HG03039 (cell line): ENCODE measurements around the gene CUX1.
"Not testable (repeated sequence)": the region's sequence is repeated elsewhere in the genome, so short reads cannot be mapped to it uniquely, and the experiment has no call there.

Experiments
- ATAC-seq: cut with Tn5 transposase; IDR thresholded peaks from one replicate; pipeline ENCODE4 v1.9.1; 2021; ENCODE audit warnings: mild to moderate bottlenecking, moderate library complexity; ENCODE audit not compliant: unreplicated experiment

CUX1 gene

DNA sequence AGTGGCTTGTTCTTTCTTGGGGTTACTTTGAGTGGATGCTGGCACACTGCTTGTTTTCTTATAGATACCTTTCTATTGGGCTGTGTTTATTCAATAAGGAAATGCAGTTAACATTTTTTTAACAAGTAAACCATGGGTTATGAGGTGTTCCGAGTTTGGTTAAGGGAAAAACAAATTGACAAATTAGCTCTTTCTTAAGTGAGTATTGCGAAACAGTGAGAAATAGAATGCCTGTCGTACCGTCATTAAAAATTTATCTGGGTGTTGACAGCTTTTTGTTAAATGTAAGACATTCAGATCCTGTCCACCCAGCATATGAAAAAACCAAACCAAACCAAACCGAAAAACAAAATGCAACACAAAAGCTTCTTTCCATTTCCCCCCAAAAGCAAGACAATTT is 6.2 kb downstream of the CUX1 start:
- no peak for ATAC-seq

DNA sequence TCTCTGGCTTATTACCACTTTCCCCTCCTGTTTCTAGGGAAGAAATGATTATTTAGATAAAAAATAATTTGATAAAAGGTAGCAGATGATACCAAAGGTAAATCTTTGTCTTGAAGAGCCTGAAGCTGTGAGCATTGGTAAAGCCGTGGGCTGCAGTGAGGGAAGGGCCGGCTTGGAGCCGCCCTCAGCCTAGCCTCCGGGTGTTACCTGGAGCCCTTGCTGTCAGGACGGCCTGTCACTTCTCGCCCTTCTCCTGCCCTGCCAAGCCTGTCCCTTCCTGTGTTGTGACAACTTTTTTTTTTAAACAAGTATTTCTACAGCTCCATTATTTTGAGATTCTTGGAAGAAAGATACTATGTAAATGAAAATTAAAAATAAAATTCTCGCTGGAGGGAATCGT is 7.0 kb downstream of the CUX1 start:
- ATAC-seq = no peak

DNA sequence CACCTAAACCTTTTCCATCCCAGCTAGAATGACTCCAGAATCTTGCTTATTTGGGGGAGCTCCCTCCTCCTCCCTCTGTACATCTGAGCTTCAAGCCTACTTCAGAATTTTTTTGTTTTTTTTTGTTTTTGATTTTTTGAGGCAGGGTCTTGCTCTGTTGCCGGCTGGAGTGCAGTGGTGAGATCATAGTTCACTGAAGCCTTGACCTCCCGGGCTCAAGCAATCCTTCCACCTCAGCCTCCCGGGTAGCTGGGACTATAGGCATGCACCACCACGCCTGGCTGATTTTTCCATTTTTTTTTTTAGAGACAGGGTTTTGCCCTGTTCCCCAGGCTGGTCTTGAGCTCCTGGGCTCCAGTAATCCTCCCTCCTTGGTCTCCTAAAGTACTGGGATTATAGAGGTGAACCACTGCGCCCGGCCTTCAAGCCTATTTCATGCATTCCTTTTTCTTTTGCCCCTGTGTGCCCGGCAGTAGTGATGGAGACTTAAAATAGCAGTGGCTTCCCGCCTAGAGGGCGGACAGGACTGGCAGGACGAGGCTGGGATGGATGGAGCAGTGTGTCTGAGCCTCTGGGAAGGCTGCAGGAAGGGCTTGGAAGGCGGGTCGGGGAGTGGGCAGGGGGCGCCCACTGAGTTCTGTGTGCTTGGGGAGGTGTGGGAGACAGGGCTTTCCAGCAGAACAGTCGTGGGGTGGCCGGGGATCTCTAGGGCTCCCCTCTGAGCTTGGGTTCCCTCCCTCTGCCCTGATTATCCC is 8.8 kb downstream of the CUX1 start:
- no peak for ATAC-seq

DNA sequence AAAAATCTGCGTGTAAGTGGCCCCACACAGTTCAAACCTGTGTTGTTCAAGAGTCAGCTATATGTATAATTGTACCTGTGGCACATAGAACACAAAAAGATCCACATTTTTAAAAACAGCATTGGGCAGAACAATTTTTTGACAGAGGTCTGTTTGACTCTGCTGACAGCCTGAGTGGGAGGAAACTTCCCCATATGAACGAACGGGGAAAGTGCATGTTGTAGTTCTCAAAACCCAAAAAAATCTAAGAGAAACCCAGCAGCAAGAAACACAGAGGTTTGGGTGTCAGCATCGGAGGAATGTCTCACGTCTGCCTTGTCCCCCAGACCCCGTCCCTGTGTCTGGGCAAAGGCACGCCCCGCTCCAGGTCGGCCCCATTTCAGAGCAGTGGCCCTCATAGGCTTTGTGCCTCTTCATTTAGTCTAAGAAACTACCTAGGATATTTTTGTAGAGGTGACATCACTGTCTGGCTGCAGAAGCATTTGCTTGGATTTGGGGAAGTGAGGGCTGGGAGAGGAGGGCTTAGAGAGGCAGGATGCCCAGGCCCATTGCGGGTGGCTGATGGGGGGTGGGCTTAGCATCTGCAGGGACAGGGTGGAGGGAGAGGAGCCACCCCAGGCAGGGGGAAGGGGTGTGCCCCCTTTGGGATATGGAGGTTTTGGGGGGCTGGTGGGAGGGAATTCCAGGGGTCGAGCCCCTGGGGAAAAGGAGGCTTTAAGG is 11.0 kb downstream of the CUX1 start:
- no peak for ATAC-seq

DNA sequence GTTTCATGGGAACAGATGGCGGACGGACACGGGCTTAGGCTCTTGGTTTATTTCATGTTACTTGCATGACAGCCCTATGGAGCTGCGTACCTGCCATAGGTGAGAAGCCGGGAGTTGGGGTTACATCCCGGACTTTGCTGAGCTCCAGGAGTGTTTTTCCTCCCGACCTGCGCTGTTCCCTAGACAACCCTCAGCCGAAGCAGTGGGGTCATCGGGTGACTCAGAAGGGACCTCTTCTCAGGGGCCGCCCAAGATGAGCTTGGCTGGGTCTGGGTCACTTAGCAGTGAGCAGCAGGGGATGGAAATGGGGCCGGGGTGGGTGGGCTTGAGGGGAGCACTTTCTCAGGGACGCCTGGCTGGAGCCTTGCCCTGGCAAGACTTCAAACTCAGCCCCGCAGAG is 11.9 kb downstream of the CUX1 start:
- no peak for ATAC-seq

DNA sequence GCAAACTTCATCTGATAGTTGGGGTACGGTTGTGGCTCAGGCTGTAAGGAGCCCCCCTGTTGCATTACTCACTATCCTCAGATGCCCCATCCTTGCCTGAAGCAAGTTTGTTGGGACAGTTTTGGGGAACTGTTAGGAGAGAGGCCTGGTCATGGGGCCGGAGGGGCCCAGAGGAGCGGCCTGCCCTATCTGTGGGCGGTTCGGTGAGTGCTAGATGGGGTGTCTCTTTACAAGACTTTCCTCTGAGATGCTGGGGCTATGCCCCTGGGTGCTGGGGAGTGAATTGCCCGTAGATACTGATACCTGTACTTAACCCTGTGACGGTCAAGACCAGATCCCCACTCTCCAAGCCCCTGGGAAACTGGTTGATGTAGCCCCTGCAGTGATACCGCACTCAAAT is 12.4 kb downstream of the CUX1 start:
- no peak for ATAC-seq

DNA sequence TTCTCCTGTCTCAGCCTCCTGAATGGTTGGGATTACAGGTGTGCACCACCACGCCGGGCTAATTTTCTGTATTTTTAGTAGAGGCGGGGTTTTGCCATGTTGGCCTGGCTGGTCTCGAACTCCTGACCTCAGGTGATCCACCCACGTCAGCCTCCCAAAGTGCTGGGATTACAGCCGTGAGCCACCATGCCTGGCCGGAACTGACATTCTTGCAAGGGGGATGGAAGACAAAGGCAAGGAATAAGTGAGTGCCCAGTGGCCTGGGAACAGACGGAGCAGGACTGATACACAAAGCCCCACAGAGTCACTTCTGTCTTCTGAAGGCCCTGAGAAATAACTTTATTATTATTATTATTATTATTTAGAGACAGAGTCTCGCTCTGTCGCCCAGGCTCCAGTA is 14.0 kb downstream of the CUX1 start:
- not testable (repeated sequence) for ATAC-seq

DNA sequence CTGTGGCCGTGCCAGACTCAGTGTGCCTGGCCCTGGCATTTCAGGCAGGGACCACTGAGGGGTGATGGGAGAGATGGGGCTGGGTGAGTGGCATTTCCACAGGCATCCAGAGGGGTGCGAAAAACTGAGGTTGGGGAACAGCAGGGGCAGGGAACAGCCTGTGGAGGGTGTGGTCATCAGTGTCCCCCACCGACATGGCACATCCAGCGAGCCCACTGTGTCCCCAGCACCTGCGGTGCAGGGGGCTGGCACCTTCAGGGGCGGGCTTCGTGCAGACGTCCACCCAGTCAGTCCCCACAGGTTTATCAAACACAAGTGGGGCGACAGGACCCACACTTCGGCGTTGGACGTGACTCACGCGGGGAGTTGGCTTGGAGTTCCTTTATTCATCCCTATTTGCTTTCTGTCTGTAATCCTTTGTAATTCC is 14.8 kb downstream of the CUX1 start:
- ATAC-seq = no peak

DNA sequence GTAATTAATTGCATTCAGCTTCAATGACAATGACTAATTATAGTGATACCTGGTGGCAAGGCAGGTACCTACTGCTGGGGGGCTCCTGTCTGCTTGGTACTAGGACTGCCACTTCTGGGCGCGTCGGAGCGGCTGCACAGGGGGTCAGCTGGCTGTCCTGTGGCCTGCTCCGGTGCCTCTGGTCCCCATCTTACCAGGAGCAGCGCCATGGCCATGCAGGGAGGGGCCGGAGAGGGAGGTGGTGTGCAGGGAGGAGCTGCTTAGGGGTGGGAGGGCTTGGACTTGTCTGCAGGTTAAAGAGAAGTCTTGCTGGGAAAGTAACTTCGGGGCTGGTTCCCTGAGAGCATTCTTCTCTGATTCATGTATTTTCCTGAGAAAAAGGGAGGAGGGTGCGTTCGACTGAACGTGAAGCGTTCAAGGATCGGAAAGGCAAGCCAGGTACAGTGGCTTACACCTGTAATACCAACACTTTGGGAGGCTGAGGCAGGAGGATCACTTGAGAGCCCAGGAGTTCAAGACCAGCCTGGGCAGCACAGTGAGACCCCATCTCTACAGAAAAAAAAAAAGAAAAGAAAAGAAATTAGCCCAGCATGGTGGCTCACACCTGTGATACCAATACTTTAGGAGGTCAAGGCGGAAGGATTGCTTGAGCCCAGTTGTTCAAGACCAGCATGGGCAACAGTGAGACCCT is 15.4 kb downstream of the CUX1 start:
- no peak for ATAC-seq

DNA sequence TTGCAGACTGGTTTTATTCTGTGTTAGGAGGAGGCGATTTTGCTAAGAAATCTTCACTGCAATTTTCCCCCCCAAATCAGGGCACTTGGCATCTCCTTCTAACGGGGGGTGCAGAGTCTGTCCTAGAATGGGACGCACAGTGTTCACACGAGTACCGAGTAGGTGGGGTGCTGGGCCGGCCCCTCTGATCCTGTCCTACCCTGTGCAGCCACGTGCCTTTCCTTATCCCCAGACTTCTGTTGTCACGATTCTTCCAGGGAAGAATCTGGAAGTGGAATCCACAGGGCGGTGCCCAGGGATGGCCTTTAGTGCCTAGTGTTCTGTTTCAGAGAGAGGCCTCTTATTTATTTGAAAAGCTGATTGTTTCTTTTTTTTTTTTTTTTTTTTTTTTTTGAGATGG is 16.4 kb downstream of the CUX1 start:
- no peak for ATAC-seq

DNA sequence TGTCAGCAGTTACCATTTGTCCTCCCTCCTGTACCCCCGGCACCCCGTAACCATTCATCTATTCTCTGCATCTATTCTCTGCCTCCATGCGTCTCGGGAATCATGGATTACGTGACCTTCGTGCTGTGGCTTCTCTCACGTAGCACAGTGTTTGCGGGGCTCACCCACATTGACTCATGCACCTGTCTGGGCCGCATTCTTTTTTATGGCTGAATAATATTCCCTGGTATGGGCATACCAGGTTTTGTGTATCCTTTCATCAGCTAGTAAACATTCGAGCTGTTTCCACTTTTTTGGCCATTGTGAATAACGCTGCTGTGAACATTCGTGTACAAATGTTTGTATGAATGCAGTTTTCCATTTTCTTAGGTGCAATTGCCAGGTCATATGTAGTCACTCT is 17.7 kb downstream of the CUX1 start:
- ATAC-seq = no peak

DNA sequence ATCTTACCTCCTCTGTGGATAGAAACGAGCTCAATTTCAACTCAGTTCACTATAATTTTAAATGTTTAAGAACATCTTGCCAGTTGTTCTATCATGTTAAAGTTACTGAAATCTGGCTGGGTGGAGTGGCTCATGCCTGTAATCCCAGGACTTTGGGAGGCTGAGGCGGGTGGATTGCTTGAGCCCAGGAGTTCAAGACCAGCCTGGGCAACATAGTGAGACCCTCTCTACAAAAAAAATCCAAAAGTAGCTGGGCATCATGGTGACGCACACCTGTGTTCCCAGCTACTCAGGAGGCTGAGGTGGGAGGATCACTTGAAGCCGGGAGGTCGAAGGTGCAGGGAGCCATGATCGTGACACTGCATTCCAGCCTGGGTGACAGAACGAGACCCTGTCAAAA is 20.0 kb downstream of the CUX1 start:
- not testable (repeated sequence) for ATAC-seq

DNA sequence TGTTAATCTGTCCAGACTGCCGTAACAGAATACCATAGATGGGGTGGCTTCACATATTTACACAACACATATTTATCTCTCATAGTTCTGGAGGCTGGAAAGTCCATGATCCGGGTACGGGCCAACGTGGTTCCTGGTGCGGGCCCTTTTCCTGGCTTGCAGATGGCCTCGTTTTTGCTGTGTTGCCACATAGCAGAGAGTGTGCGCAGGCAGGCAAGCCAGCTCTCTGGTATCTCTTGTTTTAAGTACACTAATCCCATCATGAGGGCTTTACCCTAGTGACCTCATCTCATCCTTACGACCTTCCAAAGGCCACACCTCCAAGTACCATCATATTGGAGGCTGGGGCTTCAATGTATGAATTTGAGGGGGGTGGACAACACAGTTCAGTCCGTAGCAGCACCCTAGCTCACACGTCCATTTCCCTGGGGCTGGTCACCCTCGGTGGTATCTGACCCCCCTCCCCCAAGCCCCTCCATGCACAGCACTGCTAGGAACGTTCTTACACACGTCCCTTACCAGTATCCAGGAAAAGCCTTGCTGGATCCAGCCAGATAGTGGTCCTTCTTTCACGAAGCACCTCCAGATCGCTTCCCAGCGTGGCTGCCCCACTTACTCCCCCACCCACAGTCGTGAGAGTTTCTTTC is 21.5 kb downstream of the CUX1 start:
- no peak for ATAC-seq

DNA sequence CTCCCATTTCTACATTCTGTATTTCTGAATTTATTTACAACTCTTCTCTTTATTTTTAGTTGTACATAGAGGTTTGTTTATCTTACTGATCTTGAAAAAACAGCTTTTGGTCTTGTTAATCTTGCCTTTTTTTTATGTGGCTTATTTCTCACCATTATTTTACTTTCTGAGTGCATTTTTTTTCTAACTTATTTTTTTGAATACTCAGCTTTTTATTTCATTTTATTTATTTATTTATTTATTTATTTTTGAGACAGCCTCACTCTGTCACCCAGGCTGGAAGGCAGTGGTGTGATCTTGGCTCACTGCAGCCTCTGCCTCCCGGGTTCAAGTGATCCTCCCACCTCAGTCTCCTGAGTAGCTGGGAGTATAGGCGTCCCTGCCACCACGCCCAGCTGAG is 23.9 kb downstream of the CUX1 start:
- ATAC-seq = no peak

DNA sequence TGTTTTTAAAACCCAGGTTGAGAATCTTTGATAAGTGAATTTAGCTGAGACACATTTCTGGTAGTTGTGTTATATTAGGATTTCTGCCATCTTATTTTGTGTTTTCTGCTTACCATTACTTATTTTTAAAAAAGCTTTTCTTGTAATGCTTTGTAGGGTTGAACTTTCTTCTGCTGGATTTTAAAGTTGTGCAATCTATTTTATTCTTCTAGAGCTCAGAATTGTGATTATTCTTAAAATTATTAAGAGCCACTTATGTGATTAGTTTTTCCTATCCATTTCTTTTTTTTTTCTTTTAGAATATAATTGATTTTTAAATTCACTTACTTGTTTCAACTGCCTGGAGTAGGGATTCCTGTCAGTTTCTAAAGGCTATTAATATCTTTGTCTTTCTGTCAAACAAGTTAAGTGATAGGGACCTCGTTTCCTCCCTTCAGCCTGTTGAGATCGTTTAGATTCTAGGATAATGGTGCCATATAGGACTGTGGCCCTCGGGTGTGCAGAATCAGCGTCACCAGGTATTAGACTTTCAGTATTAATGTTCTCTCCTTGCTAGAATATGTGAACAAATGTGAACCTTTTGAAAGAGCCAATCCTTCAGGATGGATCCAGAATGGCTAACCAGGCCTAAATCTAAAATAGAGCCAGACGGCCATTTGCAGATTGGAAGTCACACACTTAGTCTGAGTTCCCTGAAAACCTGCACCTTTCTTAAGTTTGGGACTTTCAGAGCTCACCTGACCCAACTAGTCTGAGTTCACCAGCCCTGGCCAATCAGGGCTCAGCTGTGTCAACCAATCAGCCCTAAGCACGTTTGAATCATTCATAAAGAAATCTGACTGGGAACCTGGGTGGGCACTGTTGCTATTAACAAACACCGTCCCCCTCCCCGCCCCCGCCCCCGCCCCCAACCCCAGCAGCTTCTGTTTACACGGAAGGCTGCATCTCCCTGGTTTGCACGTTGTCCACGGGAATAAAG is 26.2 kb downstream of the CUX1 start:
- ATAC-seq = no peak

DNA sequence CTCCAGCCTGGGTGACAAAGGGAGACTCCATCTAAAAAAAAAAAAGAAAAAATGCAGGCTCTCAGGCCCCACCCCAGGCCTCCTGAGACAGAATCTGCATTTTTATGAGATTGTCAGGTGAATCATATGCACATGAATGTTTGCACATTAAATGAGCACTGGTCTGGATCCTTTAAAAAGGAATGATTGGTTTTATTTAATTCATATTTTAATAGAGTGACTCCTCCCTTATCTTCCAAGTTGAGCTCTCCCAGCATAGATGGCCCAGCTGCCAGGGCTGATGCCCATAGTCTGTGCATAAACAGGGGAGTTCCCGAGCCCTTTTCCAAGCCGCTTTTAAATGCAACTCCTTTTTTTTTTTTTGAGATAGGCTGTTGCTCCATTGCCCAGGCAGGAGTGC is 28.5 kb downstream of the CUX1 start:
- ATAC-seq = no peak

DNA sequence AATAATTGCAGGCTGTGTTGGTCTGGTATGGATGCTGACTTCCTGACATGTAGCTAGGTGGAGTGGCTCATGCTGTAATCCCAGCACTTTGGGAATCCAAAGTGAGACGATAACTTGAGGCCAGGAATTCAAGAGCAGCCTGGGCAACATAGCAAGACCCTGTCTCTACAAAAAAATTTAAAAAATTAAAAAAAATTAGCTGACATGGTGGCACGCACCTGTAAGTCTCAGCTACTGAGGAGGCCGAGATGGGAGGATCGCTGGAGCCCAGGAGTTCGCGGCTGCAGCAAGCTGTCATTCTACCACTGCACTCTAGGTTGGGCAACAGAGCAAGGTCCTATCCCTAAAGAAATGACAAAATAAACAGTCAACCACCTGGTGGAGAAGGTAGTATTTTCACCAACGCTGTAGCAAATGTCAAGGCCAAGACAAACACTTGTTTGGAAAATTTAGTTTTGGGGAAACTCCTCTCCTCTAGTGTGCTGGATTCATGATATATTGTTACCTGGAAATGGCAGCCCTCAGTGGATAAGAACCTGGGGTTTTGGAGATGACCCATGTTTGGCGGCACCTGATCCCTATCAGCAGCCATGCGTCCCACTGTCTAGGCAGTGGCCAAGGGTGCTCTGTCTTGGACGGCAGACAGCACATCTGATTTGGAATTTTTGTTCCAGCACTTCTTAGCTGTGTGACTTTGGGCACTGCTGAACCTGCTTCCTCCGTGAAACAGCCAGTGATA is 29.5 kb downstream of the CUX1 start:
- ATAC-seq = no peak

DNA sequence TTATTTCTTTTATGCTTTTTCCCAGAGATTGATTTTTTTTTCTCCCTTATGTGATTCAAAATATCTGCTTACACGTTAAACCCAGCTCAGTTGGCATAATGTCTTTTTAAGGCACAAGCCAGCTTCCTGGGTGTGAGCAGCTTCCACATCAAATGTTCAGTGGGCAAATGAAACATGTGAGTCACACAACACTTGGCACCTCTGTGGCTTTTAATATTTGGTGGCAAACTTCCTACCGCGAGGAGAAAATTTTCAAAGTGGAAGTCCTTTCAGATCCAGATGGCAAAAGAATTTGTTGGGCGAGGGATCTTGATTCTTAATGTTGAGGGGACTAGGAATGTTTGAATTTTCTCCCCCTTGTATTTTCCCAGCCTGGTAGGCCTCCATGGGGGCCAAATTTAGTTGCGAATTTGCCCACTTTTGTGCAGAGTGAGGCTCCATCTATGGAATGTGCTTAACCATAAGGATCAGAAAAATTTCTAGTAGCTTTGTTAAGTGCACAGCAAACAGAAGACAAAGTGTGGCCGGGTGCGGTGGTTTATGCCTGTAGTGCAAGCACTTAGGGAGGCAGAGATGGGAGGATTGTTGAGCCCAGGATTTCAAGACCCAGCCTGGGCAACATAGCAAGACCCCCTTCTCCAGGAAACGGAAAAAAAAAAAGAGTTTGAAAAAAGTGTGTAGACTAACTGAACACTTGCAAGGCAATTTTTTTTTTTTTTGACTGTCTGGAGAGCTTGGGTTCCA is 31.0 kb downstream of the CUX1 start:
- ATAC-seq = no peak

DNA sequence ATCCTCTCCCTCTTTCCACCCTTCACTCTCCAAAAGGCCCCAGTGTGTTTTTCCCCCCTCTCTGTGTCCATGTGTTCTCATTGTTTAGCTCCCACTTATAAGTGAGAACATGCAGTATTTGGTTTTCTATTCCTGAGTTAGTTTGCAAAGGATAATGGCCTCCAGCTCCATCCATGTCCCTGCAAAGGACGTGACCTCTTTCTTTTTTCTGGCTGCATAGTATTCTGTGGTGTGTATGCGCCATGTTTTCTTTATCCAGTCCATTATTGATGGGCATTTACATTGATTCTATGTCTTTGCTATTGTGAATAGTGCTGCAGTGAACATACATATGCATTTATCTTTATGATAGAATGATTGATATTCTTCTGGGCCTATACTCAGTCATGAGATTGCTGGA is 31.9 kb downstream of the CUX1 start:
- not testable (repeated sequence) for ATAC-seq
